22Rv1 (cell line): ENCODE data around the gene FOXN1.

Source experiments
- ZFX ChIP-seq: fragments of 450-650 bp; IDR thresholded peaks from 2 replicates; pipeline ENCODE4 v1.6.1; 2017; ENCODE audit warnings: antibody characterized with exemption, borderline replicate concordance
- TF ChIP-seq, protein P1 (sequence below): fragments of 450-650 bp; IDR thresholded peaks from 2 replicates; pipeline ENCODE4 v1.5.1; 2017; ENCODE audit warnings: mild to moderate bottlenecking

DNA sequence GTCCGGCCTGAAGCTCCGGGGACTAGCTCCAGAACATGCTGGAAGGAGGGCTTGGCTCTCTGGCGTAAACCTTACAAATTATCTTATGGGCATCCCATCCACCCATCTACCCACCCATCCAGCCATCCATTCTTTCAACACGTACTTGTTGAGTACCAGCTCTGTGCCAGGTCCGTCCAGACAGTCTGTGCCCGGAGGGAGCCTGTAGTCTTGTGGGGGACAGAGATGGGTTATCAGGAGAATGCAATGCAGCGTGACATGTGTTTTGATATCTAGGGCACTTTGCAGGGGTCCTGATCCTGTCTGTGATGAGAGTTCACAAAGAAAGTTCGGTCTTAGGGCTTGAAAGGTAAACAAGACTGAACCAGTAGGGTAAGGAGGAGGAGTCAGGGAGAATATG lies 36.8 kb upstream of the FOXN1 start:
- TF ChIP-seq, protein P1, sequence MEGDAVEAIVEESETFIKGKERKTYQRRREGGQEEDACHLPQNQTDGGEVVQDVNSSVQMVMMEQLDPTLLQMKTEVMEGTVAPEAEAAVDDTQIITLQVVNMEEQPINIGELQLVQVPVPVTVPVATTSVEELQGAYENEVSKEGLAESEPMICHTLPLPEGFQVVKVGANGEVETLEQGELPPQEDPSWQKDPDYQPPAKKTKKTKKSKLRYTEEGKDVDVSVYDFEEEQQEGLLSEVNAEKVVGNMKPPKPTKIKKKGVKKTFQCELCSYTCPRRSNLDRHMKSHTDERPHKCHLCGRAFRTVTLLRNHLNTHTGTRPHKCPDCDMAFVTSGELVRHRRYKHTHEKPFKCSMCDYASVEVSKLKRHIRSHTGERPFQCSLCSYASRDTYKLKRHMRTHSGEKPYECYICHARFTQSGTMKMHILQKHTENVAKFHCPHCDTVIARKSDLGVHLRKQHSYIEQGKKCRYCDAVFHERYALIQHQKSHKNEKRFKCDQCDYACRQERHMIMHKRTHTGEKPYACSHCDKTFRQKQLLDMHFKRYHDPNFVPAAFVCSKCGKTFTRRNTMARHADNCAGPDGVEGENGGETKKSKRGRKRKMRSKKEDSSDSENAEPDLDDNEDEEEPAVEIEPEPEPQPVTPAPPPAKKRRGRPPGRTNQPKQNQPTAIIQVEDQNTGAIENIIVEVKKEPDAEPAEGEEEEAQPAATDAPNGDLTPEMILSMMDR: no peak
- TF ChIP-seq ZFX: no peak
